HepG2 (cell line): ENCODE data around the gene METTL15. TPM values are rescaled to one million over a fixed set of nuclear protein-coding genes. Genes with fewer than 3 reads are reported as not detected.

Experiments used
- CCDC6 ChIP-seq: sonication (generic); formaldehyde crosslinking; IDR thresholded peaks from 2 replicates; pipeline ENCODE4 v1.8.1; 2022; ENCODE audit warnings: mild to moderate bottlenecking, missing genetic modification reagents, moderate library complexity
- CEBPG ChIP-seq: IDR thresholded peaks from 2 replicates; pipeline ENCODE4 v1.6.1; 2016
- CSRNP1 ChIP-seq: sonication (generic); formaldehyde crosslinking; IDR thresholded peaks from 2 replicates; pipeline ENCODE4 v1.8.1; 2023; ENCODE audit warnings: mild to moderate bottlenecking, missing genetic modification reagents
- HIC2 ChIP-seq: sonication (generic); formaldehyde crosslinking; IDR thresholded peaks from 2 replicates; pipeline ENCODE4 v1.9.0; 2022; ENCODE audit warnings: low read depth, missing genetic modification reagents
- MYC ChIP-seq: sonication (generic); formaldehyde crosslinking; IDR thresholded peaks from 2 replicates; pipeline ENCODE4 v1.9.0; 2021; ENCODE audit warnings: missing genetic modification reagents, borderline replicate concordance
- NFE2L1 ChIP-seq: sonication (generic); formaldehyde crosslinking; IDR thresholded peaks from 2 replicates; pipeline ENCODE4 v1.4.0; 2020; ENCODE audit warnings: missing genetic modification reagents, mild to moderate bottlenecking, borderline replicate concordance
- RAD21 ChIP-seq: fragments of 450-650 bp; formaldehyde crosslinking; IDR thresholded peaks from 2 replicates; pipeline ENCODE4 v1.5.0; 2020; ENCODE audit warnings: mild to moderate bottlenecking
- RORA ChIP-seq: sonication (generic); formaldehyde crosslinking; IDR thresholded peaks from 2 replicates; pipeline ENCODE4 v1.5.0; 2020; ENCODE audit warnings: mild to moderate bottlenecking, missing genetic modification reagents, moderate library complexity
- SMC3 ChIP-seq: IDR thresholded peaks from 2 replicates; pipeline ENCODE4 v1.6.1; 2011; ENCODE audit warnings: low read length, improper control_type of control experiment
- SP1 ChIP-seq, 2 experiments: fragments of 450-650 bp in 1 of 2; sonication (generic) in 1 of 2; formaldehyde crosslinking in 1 of 2; IDR thresholded peaks; 2 replicates each; pipeline versions ENCODE4 v1.4.0 to v1.6.1; 2016 to 2020; ENCODE audit warnings: missing genetic modification reagents in 1 of 2
- TEAD2 ChIP-seq: sonication (generic); formaldehyde crosslinking; IDR thresholded peaks from 2 replicates; pipeline ENCODE4 v1.9.0; 2021; ENCODE audit warnings: missing genetic modification reagents
- TFDP1 ChIP-seq: IDR thresholded peaks from 2 replicates; pipeline ENCODE4 v1.6.1; 2016; ENCODE audit warnings: missing compliant biosample characterization, missing genetic modification reagents, borderline replicate concordance
- THAP11 ChIP-seq: IDR thresholded peaks from 2 replicates; pipeline ENCODE4 v1.6.1; 2016; ENCODE audit warnings: missing biosample characterization, missing genetic modification reagents
- ZBTB44 ChIP-seq: sonication (generic); formaldehyde crosslinking; IDR thresholded peaks from 2 replicates; pipeline ENCODE4 v1.4.0; 2020; ENCODE audit warnings: missing genetic modification reagents
- ZKSCAN8 ChIP-seq: IDR thresholded peaks from 2 replicates; pipeline ENCODE4 v1.6.1; 2016; ENCODE audit warnings: borderline replicate concordance, missing genetic modification reagents, missing compliant biosample characterization
- ZNF224 ChIP-seq: sonication (generic); formaldehyde crosslinking; IDR thresholded peaks from 2 replicates; pipeline ENCODE4 v1.5.0; 2020; ENCODE audit warnings: mild to moderate bottlenecking, missing genetic modification reagents
- ZNF263 ChIP-seq: sonication (generic); formaldehyde crosslinking; IDR thresholded peaks from 2 replicates; pipeline ENCODE4 v1.4.0; 2020; ENCODE audit warnings: missing genetic modification reagents
- ZNF264 ChIP-seq: sonication (generic); formaldehyde crosslinking; IDR thresholded peaks from 2 replicates; pipeline ENCODE4 v1.4.0; 2020; ENCODE audit warnings: missing genetic modification reagents
- ZNF354B ChIP-seq: sonication (generic); formaldehyde crosslinking; IDR thresholded peaks from 2 replicates; pipeline ENCODE4 v1.8.0; 2022; ENCODE audit warnings: mild to moderate bottlenecking, missing genetic modification reagents
- polyA plus RNA-seq, 8 experiments: library from polyadenylated mRNA; depleted of rRNA in 3 of 8; stranded (reverse) in 7 of 8; unstranded in 1 of 8; fragments of >200 nt; fragmentation: Illumina TruSeq in 4 of 8; extraction: Trizol in 4 of 8; gene quantifications; 2 replicates each; pipeline versions ENCODE4 v1.2.1 to v1.2.3, GENCODE V29; 2011 to 2016; ENCODE audit warnings: low read depth in 4 of 8, missing spikeins in 1 of 8, mixed read lengths in 1 of 8; ENCODE audit not compliant: insufficient read depth in 1 of 8
- total RNA-seq, 5 experiments: library from RNA; depleted of rRNA; stranded (reverse); fragments of >200 nt; fragmentation: Illumina TruSeq; extraction: Trizol; gene quantifications; 2 replicates each; pipeline ENCODE4 v1.2.3, GENCODE V29; 2016; ENCODE audit warnings: low read depth in 1 of 5
- TF ChIP-seq, protein P1 (sequence below): IDR thresholded peaks from 2 replicates; pipeline ENCODE4 v1.6.1; 2016; ENCODE audit warnings: low read depth

METTL15 gene
- total and polyA plus RNA-seq, 2 of the 13 experiments (the other 11 are each of a cell fraction or from before 2014, with no cell fraction given) = 6.5 to 14.0 TPM

GRCh38 chr11:28110108-28110820 lies 2.1 kb downstream of the METTL15 start (continued):
- peak; percentile 87; the same call in 1 of the 2 replicates for TF ChIP-seq ZBTB44
- peak; percentile 58; the same call in 1 of the 2 replicates for TF ChIP-seq CEBPG (CRISPR knock-in tag)
- TF ChIP-seq ZKSCAN8 (CRISPR knock-in tag) = peak; percentile 86
- TF ChIP-seq HIC2 (CRISPR knock-in tag) = peak; percentile 41; the same call in 1 of the 2 replicates
- TF ChIP-seq THAP11 (CRISPR knock-in tag) = peak; percentile 94
- TF ChIP-seq ZNF263 = peak; percentile 59
- TF ChIP-seq ZNF354B = no peak
- peak; percentile 89 for TF ChIP-seq TFDP1 (CRISPR knock-in tag)
- TF ChIP-seq, protein P1, sequence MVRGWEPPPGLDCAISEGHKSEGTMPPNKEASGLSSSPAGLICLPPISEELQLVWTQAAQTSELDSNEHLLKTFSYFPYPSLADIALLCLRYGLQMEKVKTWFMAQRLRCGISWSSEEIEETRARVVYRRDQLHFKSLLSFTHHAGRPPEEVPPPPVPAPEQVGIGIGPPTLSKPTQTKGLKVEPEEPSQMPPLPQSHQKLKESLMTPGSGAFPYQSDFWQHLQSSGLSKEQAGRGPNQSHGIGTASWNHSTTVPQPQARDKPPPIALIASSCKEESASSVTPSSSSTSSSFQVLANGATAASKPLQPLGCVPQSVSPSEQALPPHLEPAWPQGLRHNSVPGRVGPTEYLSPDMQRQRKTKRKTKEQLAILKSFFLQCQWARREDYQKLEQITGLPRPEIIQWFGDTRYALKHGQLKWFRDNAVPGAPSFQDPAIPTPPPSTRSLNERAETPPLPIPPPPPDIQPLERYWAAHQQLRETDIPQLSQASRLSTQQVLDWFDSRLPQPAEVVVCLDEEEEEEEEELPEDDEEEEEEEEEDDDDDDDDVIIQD (CRISPR knock-in tag) = peak; percentile 65
- TF ChIP-seq ZNF224 (CRISPR knock-in tag) = no peak
- no peak for TF ChIP-seq SP1 (IDR thresholded peaks at IDR 0.05)
- TF ChIP-seq SP1 (CRISPR knock-in tag; IDR thresholded peaks at IDR 0.05) = peak; percentile 93
- no peak for TF ChIP-seq RORA (CRISPR knock-in tag)
- TF ChIP-seq ZNF264 (CRISPR knock-in tag) = peak; percentile 96
- TF ChIP-seq CCDC6 (CRISPR knock-in tag) = peak; percentile 80; the same call in 1 of the 2 replicates
- TF ChIP-seq RAD21 = peak; percentile 22; the same call in 1 of the 2 replicates
- TF ChIP-seq MYC = peak; percentile 92
- TF ChIP-seq CSRNP1 = peak; percentile 44; the same call in 1 of the 2 replicates
- no peak for TF ChIP-seq SMC3
- 0 out of 2 replicates have a peak, but pooled peaks have one; percentile 67 for TF ChIP-seq TEAD2 (CRISPR knock-in tag)
- no peak for TF ChIP-seq NFE2L1
